GM12872 (cell line): ENCODE data around the gene PRRT1.

Experiments
- CTCF ChIP-seq: IDR thresholded peaks from 3 replicates; pipeline ENCODE4 v1.5.1; 2011; ENCODE audit warnings: low read depth, mild to moderate bottlenecking, low read length, moderate library complexity; ENCODE audit not compliant: insufficient read depth

PRRT1 gene

GRCh38 chr6:32177788-32178546, 26.2 kb upstream of the PRRT1 start, which contains the start of gene RNF5:
RNF5 (plus strand) TSS chr6:32178405; CDS start chr6:32178512, 107 bp downstream.
- TF ChIP-seq CTCF, result no peak

- TF ChIP-seq CTCF, result no peak
These were observed 25.5 kb upstream of the PRRT1 start for GRCh38 chr6:32177183-32177787.

GRCh38 chr6:32176476-32177182, 24.9 kb upstream of the PRRT1 start:
- no peak for TF ChIP-seq CTCF

- TF ChIP-seq CTCF, result no peak
These were observed 24.2 kb upstream of the PRRT1 start, which contains the start of gene AGPAT1 for GRCh38 chr6:32175711-32176475. AGPAT1 (minus strand) TSS chr6:32176084; CDS start chr6:32171496, 4,588 bp downstream.

- no peak for TF ChIP-seq CTCF
These were observed 23.6 kb upstream of the PRRT1 start for GRCh38 chr6:32175322-32175710.

- TF ChIP-seq CTCF, result no peak
These were observed 22.7 kb upstream of the PRRT1 start for GRCh38 chr6:32174416-32174815.

- no peak for TF ChIP-seq CTCF
These were observed 21.4 kb upstream of the PRRT1 start for GRCh38 chr6:32173051-32173727.
